HG03457 (cell line): ENCODE measurements around the gene INSYN2B.
"Not testable (repeated sequence)": the region's sequence is repeated elsewhere in the genome, so short reads cannot be mapped to it uniquely, and the experiment has no call there.

Experiments
- ATAC-seq: cut with Tn5 transposase; IDR thresholded peaks from one replicate; pipeline ENCODE4 v1.9.1; 2021; ENCODE audit warnings: moderate number of reproducible peaks; ENCODE audit not compliant: unreplicated experiment

Gene INSYN2B

GRCh38 chr5:169860585-169860984, 119.7 kb downstream of the INSYN2B start:
- ATAC-seq: no peak

GRCh38 chr5:169856571-169856970, 123.7 kb downstream of the INSYN2B start:
- no peak for ATAC-seq

- no peak for ATAC-seq
Measured at GRCh38 chr5:169851321-169851850, 128.9 kb downstream of the INSYN2B start.

GRCh38 chr5:169850409-169850808, 129.9 kb downstream of the INSYN2B start:
- no peak for ATAC-seq

GRCh38 chr5:169848792-169849191, 131.5 kb downstream of the INSYN2B start:
- no peak for ATAC-seq

GRCh38 chr5:169848271-169848670, 132.0 kb downstream of the INSYN2B start:
- no peak for ATAC-seq

GRCh38 chr5:169847519-169847918, 132.8 kb downstream of the INSYN2B start:
- no peak for ATAC-seq

- ATAC-seq: no peak
Measured at GRCh38 chr5:169842699-169843098, 137.6 kb downstream of the INSYN2B start.

- no peak for ATAC-seq
Measured at GRCh38 chr5:169840405-169840804, 139.9 kb downstream of the INSYN2B start.

- peak; percentile 61 for ATAC-seq
Measured at GRCh38 chr5:169838688-169839087, 141.6 kb downstream of the INSYN2B start.

- no peak for ATAC-seq
Measured at GRCh38 chr5:169837686-169838085, 142.6 kb downstream of the INSYN2B start.

GRCh38 chr5:169836835-169837536, 143.3 kb downstream of the INSYN2B start:
- ATAC-seq: no peak

GRCh38 chr5:169834540-169834939, 145.8 kb downstream of the INSYN2B start:
- ATAC-seq: not testable (repeated sequence)

- not testable (repeated sequence) for ATAC-seq
Measured at GRCh38 chr5:169833681-169834292, 146.5 kb downstream of the INSYN2B start.

GRCh38 chr5:169832845-169833244, 147.4 kb downstream of the INSYN2B start:
- ATAC-seq: no peak

GRCh38 chr5:169832304-169832703, 148.0 kb downstream of the INSYN2B start:
- no peak for ATAC-seq

- ATAC-seq: no peak
Measured at GRCh38 chr5:169831331-169831730, 149.0 kb downstream of the INSYN2B start.

- ATAC-seq: peak; percentile 52
Measured at GRCh38 chr5:169828385-169828784, 151.9 kb downstream of the INSYN2B start.

- ATAC-seq: no peak
Measured at GRCh38 chr5:169827769-169828168, 152.5 kb downstream of the INSYN2B start.

- ATAC-seq: no peak
Measured at GRCh38 chr5:169826618-169827017, 153.7 kb downstream of the INSYN2B start.

- no peak for ATAC-seq
Measured at GRCh38 chr5:169817031-169817430, 163.3 kb downstream of the INSYN2B start.

GRCh38 chr5:169814522-169814921, 165.8 kb downstream of the INSYN2B start:
- ATAC-seq: no peak
